Endometrium (tissue), 2 donors: ENCODE data around the gene BANK1.

ENCODE experiments used
- FAIRE-seq: peaks from 2 replicates; lab custom pipeline; 2012; peaks lifted over from hg19 to GRCh38; lab: Jason Lieb, UNC
- donor health status: control.
- donor health status: control.

Gene BANK1

GRCh38 chr4:102036619-102037376, 246.3 kb downstream of the BANK1 start:
- FAIRE-seq, result no peak

GRCh38 chr4:102037566-102037965, 247.0 kb downstream of the BANK1 start:
- FAIRE-seq, result no peak

GRCh38 chr4:102042871-102043802, 252.6 kb downstream of the BANK1 start:
- no peak for FAIRE-seq

GRCh38 chr4:102047616-102048015, 257.1 kb downstream of the BANK1 start:
- FAIRE-seq, result no peak

DNA sequence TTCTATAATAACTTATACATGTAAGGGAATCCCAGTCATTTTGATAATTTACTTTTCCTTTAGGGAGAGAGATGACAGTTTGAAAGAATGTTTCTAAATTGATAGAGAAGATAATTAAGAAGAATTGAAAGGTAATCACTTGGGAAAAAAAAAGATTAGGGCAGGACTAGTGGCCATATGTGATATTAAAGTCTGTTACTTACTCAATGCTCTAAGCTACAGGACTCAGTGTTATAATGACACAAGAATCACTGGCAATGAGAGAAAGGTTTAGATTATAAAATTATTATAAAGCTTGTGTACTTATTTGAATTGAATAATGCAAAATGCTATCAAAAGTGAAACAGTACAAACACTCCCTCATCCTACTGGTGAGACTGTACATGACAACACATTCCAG, 265.3 kb downstream of the BANK1 start:
- no peak for FAIRE-seq

GRCh38 chr4:102057122-102057521, 266.6 kb downstream of the BANK1 start:
- FAIRE-seq, result no peak

DNA sequence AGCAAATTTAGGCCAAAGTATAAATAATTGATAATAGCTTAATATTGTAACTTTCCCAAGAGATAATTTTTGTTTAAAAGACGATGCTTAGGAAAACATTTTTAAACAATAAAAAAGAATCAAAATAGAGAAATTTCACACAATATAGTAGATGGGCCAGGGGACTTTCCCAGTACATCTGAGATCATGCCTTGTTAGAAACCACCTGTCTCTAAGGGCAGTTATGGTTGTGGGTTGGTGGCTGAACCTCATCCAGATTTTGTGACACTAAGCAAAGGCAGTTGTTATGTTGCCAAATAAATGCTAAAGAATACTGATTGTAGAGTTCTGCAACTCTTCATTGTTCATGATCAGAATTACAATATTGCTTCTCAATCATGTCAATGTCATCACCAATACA, 270.6 kb downstream of the BANK1 start:
- no peak for FAIRE-seq

DNA sequence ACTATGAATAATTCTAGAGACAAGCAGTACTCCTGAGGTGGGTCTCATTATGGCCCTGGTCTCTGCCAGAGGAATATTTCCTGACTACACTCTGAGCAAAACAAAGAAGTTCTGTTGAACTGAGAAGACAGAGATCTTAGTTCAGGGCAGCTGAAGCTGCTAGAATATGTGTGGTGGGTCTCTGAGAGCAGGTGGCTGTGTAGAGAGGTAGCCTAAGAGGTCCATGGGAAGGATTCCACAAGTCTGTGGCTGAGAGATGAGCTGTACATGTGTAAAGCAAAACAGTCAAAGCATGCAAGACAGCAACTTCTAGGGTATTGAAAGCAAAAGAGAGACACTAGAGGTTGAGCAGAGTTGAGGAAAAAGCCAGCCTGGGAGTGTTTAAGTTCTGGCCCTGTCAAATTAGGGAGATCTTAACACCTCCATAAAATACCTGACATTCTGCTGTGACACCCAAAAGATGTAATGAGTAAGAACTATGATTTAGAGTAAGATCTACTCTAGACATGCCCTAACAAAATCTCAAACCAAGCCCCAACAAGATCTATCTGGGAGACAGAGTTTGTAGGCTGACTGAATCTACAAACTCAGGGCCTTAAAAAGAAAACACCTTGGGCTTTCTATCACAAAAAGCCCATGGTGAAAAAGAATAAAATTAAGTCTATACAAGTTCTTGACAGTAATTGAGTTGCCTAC, 274.4 kb downstream of the BANK1 start:
- no peak for FAIRE-seq

GRCh38 chr4:102076622-102077021, 286.1 kb downstream of the BANK1 start:
- FAIRE-seq, result no peak

DNA sequence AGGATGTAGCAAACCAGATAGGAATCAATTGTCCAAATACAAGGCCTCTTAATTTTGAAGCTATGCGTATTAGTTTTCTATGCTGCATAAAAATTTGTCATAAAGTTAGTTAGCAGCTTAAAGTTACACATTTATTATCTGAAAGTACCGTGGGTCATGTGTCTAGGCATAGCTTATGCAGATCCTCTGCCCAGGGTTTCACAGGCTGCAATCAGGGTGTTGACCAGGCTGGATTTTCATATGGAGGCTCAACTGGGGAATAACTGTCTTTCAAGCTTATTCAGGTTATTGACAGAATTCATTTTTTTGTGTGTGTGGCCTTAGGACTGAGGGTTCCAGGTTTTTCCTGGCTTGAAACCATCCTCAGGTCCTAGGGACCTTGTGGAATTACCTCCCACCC, 289.7 kb downstream of the BANK1 start:
- FAIRE-seq, result no peak

DNA sequence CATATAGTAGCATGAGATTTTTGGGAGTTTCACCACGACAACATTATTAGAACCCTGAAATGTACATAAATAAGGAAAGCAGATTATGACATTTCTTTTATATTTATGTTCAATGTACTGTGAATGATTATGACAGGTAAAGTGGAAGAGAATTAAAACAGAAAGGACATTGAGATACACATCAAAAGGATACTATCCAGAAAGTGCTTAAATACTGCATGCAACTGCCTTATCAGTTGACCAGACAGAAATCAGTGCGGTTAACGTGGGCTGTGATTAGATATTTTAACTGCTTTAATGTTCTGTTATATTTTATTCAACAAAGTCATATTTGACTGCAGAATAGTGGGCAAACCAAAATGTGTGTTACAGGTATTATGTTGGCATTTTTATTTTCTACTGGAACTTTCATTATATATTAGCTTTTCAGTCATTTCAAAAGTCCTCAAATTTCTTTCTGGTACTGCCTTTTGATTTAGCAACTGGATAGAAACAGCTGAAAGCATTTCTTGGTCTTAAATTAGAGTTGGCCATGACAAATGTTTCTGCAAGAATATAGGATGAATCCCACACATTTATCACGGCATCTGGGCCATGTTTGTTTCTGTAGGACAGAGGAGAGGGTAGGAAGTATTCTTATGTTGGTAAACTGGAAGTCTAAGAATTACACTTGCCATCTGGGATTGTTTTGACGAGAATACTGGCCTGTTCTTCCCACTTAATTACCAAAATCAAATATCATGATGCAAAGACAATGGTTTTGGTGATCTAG, 299.5 kb downstream of the BANK1 start:
- FAIRE-seq, result no peak

GRCh38 chr4:102091656-102092055, 301.1 kb downstream of the BANK1 start:
- no peak for FAIRE-seq

DNA sequence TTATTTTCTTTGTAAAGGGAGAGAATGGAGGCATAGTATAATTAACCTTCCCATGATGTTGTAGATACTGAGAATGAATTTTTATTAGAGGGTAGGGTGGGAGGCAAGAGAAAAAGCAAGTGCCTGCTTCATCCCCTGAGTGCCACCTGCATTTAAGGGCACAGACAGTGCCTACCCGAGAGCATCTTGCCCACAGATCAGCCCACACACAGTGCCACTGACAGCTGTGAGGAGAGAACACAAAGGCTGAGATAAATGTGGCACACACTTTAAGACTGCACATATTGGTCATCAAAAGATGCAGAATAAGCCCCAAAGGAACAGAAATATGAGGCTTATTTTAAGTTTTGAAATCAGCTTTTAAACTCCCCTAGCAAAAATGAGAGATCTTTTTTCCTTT, 304.0 kb downstream of the BANK1 start:
- FAIRE-seq, result no peak

DNA sequence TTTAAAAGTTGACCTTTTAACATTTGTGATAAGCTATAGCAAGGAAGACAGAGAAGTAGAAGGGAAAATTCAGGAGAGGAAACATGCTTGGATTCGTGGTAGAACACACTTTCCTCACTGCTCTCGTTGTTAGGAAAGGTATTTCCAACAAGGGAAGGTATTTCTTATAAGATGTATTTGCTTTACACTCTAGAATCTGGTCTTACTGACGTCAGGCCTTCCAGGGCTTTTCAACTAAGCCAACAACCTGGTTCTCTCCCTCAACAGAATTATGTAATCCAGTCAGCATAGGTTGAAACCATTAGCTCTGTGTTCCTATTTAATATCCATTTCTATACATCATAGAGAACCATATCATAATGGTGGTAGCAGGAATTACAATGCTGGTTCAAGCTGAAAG, 312.8 kb downstream of the BANK1 start:
- no peak for FAIRE-seq

- FAIRE-seq, result no peak
Observed at GRCh38 chr4:102104278-102104677, 313.7 kb downstream of the BANK1 start.

DNA sequence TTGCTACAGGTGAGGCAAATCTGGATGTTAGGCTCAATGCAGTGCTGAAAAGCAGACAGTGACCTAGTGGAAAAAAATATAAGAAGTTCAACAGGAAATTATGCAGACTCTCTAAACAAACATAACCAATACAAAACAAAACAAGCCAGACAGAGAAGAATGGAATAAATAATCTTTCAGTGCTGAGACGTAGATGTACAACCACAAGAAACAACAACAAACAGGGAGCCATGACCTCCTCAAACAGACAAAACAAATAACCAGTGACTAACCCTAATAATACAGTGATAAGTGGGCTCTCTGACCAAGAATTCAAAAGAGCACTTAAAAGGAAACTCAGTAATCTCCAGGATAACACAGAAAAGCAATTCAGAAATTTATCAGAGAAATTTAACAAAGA, 315.5 kb downstream of the BANK1 start:
- FAIRE-seq, result no peak

DNA sequence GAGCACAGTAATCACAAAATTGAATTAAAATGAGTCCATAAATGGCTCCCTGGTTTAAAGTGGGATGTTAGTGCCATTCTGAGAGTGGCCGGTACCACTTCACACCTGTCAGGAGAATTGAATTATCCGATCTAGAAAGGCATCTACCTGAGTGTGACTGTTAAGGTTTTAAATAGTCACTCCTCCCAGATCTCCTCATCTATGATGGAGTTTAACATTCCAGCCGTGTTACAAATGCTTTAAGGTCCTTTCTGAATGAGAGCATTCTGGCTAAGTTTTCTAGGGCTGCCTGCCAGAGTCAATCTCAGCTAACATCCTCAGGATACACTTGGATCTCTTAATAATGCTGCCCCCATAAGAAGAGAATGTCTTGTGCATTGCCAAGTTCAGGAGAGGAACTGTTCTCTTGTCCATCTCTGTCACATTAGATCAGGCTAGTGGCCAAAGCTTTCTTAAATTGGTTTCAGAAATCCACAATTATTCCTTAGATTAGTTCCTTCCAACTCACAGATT, 323.6 kb downstream of the BANK1 start:
- no peak for FAIRE-seq

GRCh38 chr4:102116121-102116520, 325.6 kb downstream of the BANK1 start:
- FAIRE-seq, result no peak

GRCh38 chr4:102120846-102121245, 330.3 kb downstream of the BANK1 start:
- FAIRE-seq, result no peak
